GM19438 (cell line): ENCODE measurements around the gene STT3B.

Source experiments
- ATAC-seq: cut with Tn5 transposase; IDR thresholded peaks from one replicate; pipeline ENCODE4 v1.9.1; 2021; ENCODE audit warnings: low read depth; ENCODE audit not compliant: unreplicated experiment

The STT3B gene

DNA sequence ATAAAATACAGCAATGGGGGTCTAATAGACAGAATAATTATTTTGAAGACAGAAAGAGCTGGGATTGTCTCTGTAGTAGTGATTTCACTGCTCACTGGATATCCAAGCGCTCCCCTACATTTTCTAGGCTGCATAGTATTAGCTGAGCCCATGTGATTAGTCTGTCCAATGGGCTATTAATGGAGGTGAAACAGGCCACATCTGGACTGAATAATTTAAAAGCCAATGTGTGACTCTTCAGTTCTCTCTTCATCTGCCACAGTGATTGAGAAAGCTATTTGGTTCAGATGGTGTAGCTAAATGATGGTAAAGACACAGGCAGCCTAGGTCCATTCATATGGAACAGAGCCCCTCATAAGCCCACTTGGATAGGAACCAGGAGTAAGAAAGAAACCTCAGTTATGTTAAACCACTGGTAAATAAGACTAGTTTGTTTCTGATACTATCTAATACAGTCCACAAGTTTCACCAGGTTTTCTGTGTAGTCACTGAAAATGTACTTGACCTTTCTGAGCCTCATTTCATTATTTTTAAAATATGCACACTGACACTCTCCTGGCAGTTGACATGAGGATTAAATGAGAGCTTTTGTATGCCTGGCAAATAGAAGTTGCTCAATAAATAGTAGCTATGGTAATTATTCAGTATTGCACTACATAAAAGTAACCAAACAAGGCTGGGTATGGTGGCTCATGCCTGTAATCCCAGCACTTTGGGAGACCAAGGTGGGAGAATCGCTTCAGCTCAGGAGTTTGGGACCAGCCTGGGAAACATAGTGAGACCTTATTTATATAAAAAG, 17.0 kb upstream of the STT3B start:
- ATAC-seq: no peak

DNA sequence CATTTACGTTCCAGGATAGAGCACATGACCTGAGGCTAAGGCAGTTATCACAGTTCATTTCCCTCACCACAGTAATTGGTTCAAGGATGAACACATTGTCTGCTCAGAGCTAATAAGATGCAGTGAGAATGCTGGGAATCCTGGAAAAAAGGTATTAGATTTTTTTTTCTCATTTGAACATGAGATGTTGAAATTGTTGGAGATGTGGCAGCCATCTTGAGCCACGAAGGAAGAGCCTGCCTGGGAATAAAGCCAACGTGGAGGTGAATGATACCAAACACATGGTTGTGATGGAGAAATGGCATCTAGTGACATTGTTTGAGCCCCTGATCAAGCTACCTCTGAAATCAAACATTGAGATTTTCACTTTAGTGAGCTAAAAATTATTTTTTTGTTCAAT, 16.0 kb upstream of the STT3B start:
- no peak for ATAC-seq

DNA sequence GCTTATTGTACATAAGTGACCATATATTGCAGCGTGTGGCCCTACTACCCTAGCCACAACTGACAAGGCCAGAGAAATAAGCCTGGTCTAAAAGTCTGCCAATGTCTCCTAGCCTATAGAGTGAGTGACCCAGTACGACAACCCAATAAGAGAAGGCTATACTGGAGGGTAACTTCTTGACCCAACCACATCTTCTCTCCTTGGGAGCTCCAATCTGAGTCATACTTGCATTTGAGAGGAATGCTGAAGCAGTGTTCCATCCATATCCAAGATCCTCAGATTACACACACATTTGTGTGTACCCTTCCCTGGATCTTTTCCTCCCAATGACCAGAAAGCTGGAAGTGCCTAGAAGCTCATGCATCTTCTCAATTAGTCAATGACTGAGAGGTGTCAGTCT, 11.3 kb upstream of the STT3B start:
- no peak for ATAC-seq

DNA sequence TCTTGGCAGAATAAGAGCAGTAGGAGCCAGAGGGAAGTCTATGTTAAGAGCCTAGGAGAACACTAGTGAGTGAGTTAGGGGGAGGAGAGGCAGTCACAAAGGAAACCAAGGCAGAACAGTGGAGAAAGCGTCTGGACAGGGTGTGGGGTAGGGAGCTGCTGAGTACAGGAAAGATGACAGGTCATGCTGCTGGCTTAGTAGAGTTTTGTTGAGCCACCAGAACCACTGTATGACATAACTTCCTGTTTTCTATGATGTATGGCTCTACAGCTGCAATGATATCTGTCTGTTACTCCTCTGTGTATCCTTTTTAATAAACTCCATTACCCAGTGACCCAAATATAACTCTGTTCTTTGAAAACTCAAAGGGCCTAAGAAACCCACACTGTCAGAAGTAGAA, 10.6 kb upstream of the STT3B start:
- ATAC-seq: no peak

DNA sequence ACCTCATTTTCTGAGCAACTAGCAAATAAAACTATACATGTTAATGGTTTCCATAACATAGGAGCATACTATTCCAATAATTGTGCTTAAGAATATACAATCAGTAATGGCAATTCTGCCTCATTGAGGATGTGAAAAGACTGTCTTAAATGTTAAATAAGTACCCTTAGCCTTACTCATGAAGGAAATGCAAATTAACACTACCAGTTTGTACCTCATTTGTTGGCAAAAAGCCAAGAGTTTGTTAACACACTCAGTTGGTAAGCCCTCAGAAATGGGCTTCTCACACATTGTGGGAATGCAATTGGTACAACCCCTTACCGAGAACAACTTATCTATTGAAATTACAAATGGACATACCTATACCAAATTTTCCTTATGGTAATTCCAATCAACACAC, 9.2 kb upstream of the STT3B start:
- no peak for ATAC-seq

DNA sequence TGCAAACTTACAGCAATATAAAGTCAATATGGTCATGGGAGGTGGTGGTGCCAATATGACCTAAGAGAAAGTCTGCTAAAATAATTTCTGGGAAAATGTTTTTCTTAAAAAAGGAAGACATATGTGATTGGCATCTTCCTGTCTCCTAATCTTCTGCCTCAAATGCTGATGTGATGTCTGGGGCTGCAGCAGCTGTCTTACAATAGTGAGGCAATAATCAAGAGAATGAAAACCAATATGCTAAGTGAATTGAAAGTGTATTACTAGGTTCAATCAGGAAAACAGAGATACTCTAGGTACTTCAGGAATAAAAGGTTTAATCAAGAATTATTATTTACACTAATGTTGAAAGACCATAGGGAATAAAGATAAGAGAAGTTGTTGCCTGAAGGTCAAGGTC, 7.2 kb upstream of the STT3B start:
- ATAC-seq: no peak

DNA sequence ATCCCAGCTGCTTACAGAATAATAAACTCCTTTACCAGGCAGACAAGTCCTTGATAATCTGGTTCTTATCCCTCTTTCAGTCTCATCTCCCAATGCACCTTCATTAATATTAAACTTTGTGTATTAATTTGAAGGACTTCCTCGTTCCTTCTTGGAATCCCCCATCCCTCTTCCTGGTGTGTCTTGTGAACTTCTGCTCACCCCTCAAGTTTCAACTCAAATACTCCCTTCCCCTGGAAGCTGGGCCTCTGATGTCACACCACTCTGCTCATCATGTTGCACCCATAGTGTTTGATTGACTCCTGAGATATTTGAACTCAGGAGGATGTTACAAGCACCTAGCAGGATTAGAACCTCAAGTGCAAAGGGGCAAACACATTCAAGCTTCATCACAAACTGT, 3.3 kb upstream of the STT3B start:
- no peak for ATAC-seq

DNA sequence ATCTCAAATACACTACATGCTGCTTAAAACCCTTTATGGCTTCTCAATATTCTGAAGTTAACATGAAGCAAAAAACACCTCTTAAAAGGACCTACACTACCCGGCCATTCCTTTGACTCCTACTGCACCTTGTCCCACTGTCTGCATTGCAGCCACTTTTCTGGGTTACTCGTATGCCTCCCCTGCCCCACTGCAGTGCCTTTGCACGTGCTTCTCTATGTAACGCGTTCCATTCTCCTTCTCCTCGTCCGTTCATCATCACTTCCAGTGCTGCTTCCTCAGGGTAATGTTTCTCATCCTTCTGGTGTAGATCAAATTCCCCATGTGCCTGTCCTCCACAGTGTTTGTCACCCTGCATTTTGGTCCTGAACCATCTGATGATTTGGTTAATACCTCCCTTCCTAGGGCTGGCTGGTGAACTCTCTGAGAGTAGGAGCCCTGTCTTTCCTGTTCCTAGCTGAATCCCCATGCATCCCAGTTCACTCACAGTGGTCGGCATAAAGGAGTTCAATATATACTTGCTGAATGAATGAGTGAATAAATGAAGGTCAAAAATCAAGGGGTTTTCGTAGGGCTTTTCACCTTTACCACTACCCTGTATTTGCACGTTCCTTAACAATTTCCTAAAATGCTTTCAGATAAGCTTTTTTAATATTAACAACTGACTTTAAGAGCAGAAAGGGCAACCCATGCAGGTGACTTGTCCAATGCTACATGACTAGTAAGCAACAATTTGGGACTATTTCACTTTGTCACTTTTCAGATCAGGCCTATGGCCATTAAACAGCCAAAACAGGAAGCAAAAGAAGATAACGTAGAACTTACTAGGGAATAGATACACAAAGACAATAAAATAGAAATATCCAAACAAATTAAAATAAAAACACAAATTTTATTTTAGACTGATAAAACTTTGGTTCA, 2.4 kb upstream of the STT3B start:
- ATAC-seq: no peak

DNA sequence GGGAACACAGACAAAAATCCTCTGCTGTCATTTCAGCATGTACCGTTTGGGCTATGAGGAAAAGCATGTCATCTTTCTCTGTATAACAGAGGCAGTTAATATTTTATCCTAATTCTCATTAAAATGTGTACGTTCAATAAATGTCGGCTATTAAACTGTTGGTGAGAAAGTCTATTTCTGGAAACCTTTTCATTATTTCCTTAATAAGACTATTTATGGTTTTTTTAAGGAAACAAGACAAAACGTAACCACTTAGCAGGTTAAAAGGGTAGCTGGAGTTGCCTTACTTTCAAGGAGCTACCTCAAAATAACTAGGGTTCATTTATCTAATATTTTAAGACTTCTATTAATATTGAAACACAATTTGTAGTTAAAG, 1.8 kb upstream of the STT3B start:
- no peak for ATAC-seq

DNA sequence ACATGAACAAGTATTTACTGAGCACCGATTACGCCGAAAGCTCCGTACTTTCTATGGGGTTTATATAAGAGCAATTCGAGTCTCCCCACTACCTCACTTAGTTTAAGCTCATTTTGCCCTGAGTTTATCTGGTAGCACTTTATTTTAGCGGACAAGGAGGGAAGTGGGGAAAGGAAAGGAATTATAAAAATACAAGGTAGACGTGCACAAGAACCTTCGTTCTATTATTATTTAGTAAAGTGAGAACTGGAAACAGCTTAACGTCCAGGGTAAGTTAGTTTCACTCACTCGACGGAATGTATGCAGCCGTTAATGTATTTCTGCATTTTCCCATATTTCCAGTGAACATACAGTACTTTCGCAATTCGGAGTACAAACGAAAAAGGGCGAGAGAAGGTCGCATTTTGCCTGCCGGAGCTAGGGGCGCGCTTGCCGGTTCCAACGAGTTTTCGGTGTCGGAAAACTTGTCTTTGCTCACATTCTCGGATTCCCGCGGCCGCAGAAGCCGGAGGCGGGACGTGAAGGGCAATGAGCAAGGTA, 1.2 kb upstream of the STT3B start:
- ATAC-seq: no peak

DNA sequence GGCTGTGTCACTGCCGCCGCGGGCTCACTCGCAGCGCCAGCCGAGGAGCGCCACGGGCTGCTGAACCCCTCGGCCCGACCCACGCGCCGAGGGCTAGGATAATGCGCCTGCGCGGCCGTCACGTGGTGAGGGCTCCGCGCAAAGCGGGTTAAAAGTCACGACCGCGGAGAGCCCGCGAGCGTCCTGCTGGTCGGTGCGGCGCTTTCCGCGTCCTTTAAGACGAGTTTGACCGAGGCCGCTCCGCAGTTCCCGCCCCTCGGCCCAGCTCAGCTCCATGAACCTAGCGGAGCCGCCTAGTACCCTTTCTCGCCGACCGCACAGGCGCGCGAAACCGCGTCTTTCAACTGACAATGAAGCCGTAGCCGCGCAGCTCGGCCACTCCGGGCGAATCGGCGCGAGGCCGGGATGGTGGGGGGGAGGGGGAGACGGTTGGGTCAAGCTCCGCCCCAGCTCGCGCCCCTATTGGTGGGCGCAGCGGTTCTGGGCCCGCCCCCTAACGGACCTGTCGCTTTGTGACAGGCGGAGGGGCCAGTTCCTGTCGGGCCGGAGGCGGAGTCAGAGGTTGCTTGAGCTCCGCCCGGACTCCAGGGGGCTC, 636 bp upstream of the STT3B start:
- ATAC-seq: peak; percentile 75

DNA sequence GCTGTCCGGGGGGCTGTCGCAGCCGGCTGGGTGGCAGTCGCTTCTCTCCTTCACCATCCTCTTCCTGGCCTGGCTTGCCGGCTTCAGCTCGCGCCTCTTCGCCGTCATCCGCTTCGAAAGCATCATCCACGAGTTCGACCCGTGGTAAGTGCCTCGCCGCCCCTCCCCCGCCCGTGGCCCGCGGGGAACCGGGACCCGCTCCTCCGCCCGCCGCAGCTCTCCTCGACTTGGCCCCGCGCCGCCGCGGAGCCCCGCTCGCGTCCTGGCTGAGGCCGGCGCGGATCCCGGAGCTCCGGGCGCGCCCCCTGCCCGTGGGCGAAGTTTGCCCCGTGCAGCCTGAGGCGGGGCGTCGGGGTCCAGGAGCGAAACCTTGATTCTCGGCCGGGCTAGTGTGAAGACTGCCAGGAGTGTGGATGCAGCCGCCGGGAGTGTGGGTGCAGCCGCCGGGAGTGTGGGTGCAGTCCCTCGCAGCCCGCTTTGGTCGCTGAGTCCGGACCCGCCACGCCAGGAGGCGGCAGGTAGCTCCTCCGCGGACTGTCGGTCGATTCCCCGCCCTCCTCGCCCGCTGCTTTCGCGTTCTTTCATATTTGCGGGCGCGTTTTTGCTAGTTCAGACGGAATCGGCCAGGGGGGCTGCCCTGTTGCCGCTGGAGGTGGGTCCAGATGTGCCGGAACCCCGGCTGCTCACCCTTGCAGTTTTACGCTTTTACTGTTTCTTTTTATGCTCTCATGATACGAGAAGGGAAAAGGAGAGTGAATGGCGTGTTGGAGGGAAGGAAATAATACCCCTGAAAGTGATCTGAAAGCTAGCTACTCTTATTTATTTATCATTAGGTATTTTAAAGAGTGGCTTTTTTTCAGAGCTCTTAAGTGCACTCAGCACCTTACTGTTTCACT, 692 bp downstream of the STT3B start:
- peak; percentile 5 for ATAC-seq

DNA sequence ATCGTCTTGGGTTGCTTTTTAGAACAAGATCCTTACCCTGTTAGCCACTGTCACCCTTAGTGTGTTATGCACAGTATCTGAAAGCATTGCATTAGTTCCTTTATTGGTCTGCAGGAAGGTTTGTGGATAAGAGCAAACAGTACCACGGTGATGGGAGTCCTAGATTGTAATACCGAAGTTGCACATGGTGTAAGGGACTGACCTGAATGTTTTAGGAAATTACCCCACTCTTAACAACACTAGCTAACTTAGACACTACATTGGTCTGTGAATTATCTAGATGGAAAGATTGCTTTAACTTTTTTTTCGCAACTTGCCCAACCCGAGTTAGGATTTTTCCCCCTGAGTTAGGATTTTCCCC, 1.3 kb downstream of the STT3B start:
- ATAC-seq: no peak

DNA sequence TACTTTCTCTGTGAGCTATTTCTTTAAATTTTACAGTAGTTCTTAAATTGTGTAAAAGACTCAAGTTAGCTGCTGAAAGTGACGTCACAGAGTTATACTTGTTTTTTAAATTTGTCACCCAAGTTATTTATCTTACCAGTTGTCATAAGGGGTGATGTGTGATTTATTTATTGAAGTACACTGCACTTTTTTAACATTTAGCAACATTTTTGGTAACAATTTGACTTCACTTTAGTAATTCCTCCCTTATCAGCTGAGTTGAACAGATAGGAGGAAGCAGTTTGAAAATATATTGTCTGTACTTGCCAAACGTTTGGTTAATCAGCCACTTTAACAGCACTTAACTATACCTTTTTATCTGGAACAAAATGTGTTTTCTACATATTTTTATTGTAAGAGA, 3.8 kb downstream of the STT3B start:
- ATAC-seq: no peak

DNA sequence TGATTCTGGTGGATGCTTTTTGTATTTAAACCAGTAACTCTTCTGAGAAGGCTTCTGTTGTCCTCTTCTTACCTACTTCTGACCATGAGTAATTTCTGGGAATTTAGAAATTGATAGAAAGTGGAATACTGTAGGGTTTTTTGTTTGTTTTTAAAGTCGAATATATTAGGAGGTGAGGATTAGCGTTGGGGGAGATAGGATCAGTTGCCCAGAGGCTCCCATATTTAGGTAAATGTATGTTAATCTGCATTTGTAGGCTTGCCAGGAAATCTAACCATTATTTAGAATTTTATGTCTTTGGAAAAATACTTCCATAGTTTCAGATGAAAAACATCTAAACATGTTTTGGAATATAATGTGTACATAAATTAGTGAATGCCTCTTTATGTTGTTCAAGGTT, 6.1 kb downstream of the STT3B start:
- ATAC-seq: no peak

DNA sequence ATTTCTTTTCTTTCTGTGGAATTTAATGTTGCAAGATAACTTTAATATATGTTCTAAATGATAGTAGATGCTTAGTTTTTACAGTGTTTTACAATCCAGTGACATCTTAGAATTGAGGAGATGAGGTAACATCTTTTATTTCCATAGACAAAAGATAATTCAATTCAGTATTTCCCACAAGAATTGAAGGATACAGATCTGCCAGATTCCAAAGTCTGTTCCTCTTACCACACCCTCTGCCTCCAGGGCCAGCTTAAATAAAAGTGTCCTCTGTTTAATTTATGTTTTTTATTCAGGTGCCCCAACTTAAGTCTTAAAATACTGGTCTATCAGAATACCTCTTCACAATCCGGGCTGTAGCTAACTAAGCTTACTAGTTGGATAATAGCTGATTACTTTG, 6.5 kb downstream of the STT3B start:
- no peak for ATAC-seq

DNA sequence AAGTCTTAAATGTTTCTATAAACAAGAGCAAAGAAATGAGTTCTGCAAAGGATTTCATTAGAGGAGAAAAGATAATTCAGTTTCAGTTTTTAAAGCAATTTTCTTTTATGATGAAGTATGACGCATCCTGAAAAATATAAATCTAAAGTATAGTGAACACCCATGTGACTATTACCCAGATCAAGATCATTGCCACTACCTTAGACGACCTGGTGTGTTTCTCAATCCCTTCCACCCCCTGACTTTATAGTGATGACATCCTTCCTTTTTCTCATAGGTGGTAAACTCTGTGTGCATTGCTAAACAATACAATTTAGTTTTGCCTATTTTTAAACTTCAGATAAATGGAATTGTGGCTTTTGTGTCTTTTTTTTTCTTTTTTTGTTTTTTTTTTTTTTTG, 8.4 kb downstream of the STT3B start:
- ATAC-seq: no peak

DNA sequence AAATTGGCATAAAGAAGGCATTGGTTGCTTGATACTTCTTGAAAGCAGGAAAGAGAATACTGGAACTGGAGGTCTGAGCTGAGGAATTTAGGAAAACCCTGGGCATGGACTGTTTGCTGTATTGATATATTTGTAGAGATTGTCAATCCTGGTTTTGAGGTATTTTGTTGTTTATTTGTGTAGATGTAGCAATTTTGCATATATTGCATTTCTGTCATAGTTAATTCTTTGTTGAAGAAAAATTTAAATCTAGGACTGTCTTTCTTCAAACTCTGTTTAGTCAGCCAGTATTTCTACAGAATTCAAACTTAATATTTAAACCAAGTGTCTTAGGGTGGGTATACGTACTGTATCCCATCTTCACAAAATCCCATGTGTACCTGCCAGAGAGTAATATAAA, 9.5 kb downstream of the STT3B start:
- ATAC-seq: no peak

DNA sequence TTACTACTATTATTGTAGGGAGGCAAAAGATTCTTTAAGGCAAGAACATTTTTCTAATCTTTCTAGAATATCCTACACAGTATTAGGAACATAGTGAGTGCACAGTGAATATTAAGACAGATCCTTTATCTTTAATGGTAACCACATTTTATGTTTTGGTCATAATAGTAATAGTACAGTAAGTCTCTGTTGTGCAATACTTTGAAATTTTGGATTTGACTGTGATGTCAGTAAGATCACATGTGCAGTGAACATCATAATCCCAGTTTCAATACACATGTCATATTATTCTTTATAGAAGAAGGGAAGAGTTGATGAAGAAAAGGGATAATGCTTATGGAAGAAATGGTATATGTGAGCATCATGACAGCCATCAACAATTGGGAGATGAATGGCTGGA, 10.7 kb downstream of the STT3B start:
- no peak for ATAC-seq

DNA sequence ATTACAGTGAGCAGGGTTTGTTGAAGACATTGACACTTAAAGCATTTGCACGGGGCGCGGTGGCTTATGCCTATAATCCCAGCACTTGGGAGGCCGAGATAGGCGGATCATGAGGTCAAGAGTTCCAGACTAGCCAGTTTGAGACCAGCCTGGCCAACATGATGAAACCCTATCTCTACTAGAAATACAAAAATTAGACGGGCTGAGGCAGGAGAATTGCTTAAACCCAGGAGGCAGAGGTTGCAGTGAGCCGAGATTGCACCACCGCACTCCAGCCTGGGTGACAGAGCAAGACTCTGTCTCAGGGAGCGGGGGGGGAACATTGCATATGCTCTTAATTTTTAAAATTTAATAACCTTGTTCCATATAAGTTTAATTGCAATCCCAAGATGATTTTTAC, 11.9 kb downstream of the STT3B start:
- no peak for ATAC-seq
